Measurements from ENCODE around the gene APOBEC3A. TPM values are rescaled to one million over a fixed set of nuclear protein-coding genes. Genes with fewer than 3 reads are reported as not detected.

APOBEC3A gene
- total and polyA plus RNA-seq, 2 of the 13 experiments (the other 11 are each of a cell fraction or from before 2014, with no cell fraction given): not detected

DNA sequence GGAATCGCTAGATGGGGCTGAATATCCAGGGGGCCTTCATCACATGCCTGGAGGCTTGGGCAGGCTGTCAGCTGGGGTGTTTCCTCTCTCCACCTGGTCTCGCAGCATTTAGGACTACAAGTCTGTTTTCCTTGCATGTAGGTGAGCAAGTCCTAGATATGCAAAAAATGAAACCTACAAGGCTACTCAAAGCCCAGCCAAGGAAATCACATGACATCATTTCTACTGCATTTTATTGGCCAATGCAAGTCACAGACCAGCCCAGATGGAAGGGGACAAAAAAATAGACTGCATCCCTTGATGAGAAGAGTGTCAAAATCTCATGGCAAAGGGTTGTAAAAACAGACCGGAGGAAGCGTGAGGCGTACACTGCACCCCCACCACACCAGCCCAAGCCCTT, 15.1 kb downstream of the APOBEC3A start:
- Histone ChIP-seq H3K36me3 (replicated peaks in 1 of 2; ENCODE audit: control insufficient read depth in 1 of 2, insufficient read depth in 2 of 2, low read length in 2 of 2) (no peaks in the 10 kb centered on the region), H4K20me1 (ENCODE audit: insufficient read depth, low read length) (no peaks in the 10 kb centered on the region; the same call in 1 of the 2 replicates), H3K9me3 (ENCODE audit: low read length) (no peaks in the 10 kb centered on the region), H3K27me3 (ENCODE audit: control insufficient read depth in 1 of 2, insufficient read depth in 2 of 2, low read length in 2 of 2) (peaks cover 5 to 19% of the 10 kb centered on the region in 2 experiments; a peak in 3 of 5 replicates), H3K27ac (ENCODE audit: extremely low read length, insufficient read depth, low read length) (no peak overlapping the region), H3K9ac (ENCODE audit: insufficient read depth, low read depth, low read length) (no peak overlapping the region), H3K4me1 (ENCODE audit: insufficient read depth, low read length) (no peaks in the 10 kb centered on the region), H3K4me2 (ENCODE audit: low read depth, low read length) (no peak overlapping the region), H2AFZ (ENCODE audit: low read length) (no peak overlapping the region), H3K79me2 (ENCODE audit: insufficient read depth, low read length) (no peaks in the 10 kb centered on the region), H3K4me3 (replicated peaks in 1 of 3; ENCODE audit: insufficient read depth in 1 of 3, low read depth in 2 of 3, low read length in 3 of 3) (no peak overlapping the region)
- 81% methylated on average over 5 of the region's 5 CpGs for WGBS (ENCODE audit: low lambda C conversion rate)
- no peak for ATAC-seq
- in situ Hi-C loops (cut with HindIII; ENCODE audit: extremely low pct_ligation_motif_present, low pct_unique_long_range_greater_than_20kb) (no loop called here), intact Hi-C loops (cut with micrococcal nuclease; ENCODE audit: unreplicated experiment) (loop anchor here (2.0 to 5.0 kb wide), 2 partner anchors 30 to 50 kb away; no protein-coding TSS in a partner anchor)
- POLR2A ChIA-PET: no interaction called here
- TF ChIP-seq ATF7 (IDR thresholded peaks at IDR 0.05) (0 out of 2 replicates have a peak, but pooled peaks have one; percentile 10), ATF7 (CRISPR knock-in tag; IDR thresholded peaks at IDR 0.05) (no peak), ZSCAN25 (CRISPR knock-in tag; IDR thresholded peaks at IDR 0.05) (no peak)
- TF ChIP-seq, protein P1, sequence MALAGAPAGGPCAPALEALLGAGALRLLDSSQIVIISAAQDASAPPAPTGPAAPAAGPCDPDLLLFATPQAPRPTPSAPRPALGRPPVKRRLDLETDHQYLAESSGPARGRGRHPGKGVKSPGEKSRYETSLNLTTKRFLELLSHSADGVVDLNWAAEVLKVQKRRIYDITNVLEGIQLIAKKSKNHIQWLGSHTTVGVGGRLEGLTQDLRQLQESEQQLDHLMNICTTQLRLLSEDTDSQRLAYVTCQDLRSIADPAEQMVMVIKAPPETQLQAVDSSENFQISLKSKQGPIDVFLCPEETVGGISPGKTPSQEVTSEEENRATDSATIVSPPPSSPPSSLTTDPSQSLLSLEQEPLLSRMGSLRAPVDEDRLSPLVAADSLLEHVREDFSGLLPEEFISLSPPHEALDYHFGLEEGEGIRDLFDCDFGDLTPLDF (CRISPR knock-in tag; IDR thresholded peaks at IDR 0.05): no peak
- no peak for DNase-seq (ENCODE audit: low spot score)
- CTCF ChIA-PET (ENCODE audit: low intra/inter-chr PET ratio, low total read pairs): interaction anchor here (2.0 to 3.0 kb wide), 2 partner anchors 30 to 102 kb away, joined by 8 to 16 read pairs; no protein-coding TSS in a partner anchor
- no peak for FAIRE-seq
- no TSS peak for BruUV-seq (replicated peaks)

DNA sequence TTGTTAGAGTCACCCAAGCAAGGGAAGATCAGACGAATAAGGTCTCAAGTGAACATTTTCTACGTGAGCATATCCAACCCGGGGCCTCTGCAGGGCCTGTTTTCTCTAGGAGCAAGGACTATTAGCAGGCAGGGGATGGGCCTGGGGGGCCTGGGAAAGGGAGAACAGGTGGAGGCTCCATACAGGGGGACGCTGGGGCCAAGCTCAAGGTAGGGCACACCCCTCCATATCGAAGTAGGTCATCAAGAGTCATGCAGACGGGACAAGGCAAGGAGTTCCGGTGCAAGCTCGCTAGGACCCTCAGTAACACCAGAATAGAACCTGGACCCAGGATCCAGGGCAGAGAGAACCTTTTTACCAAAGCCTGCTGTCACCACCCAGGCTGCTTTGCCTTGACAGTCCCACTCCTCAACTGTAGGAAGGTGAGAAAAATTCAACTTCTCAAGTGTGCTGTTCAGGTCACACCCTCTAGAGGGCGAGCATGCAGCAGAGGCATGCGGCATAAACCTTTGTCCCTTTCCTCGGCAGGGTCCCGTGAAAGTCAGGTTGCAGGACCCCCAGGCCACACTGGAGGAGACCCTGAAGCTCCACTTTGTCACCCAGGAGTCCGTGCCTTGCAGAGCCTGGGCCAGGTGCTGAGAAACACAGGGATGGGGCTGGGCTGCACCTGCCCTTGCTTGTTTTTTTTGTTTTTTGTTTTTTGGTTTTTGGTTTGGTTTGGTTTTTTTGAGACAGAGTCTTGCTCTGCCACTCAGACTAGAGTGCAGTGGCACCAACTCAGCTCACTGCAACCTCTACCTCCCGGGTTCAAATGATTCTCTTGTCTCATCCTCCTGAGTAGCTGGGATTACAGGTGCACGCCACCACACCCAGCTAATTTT, 16.1 kb downstream of the APOBEC3A start:
- peak; percentile 83 for ATAC-seq
- H3K36me3 ChIP-seq (replicated peaks in 1 of 2; ENCODE audit: control insufficient read depth in 1 of 2, insufficient read depth in 2 of 2, low read length in 2 of 2): no peaks in the 10 kb centered on the region
- H3K9me3 ChIP-seq (ENCODE audit: low read length): no peaks in the 10 kb centered on the region
- no peaks in the 10 kb centered on the region for H3K4me1 ChIP-seq (ENCODE audit: insufficient read depth, low read length)
- intact Hi-C loops (cut with micrococcal nuclease; ENCODE audit: unreplicated experiment) (loop anchor here (2.0 to 5.0 kb wide), 2 partner anchors 29 to 51 kb away; no protein-coding TSS in a partner anchor), in situ Hi-C loops (cut with HindIII; ENCODE audit: extremely low pct_ligation_motif_present, low pct_unique_long_range_greater_than_20kb) (no loop called here)
- no peak overlapping the region for H3K9ac ChIP-seq (ENCODE audit: insufficient read depth, low read depth, low read length)
- no peaks in the 10 kb centered on the region; the same call in 1 of the 2 replicates for H4K20me1 ChIP-seq (ENCODE audit: insufficient read depth, low read length)
- H3K79me2 ChIP-seq (ENCODE audit: insufficient read depth, low read length): no peaks in the 10 kb centered on the region
- no peak overlapping the region for H2AFZ ChIP-seq (ENCODE audit: low read length)
- H3K4me2 ChIP-seq (ENCODE audit: low read depth, low read length): no peak overlapping the region
- H3K27ac ChIP-seq (ENCODE audit: extremely low read length, insufficient read depth, low read length): no peak overlapping the region
- ChIA-PET POLR2A (no interaction called here), CTCF (ENCODE audit: low intra/inter-chr PET ratio, low total read pairs) (interaction anchor here (0.9 to 3.0 kb wide), 3 partner anchors 29 to 144 kb away, joined by 4 to 16 read pairs (median 8); no protein-coding TSS in a partner anchor)
- DNase-seq (ENCODE audit: low spot score): peak; percentile 42
- H3K4me3 ChIP-seq (replicated peaks in 1 of 3; ENCODE audit: insufficient read depth in 1 of 3, low read depth in 2 of 3, low read length in 3 of 3): no peak overlapping the region
- FAIRE-seq: peak; percentile 92
- no TSS peak for BruUV-seq (replicated peaks)
- H3K27me3 ChIP-seq (ENCODE audit: control insufficient read depth in 1 of 2, insufficient read depth in 2 of 2, low read length in 2 of 2): peaks cover 1 to 11% of the 10 kb centered on the region in 2 experiments; a peak in 1 of 5 replicates
- WGBS (ENCODE audit: low lambda C conversion rate): 37% methylated on average over 10 of the region's 15 CpGs
- TF ChIP-seq SMAD3 (CRISPR knock-in tag; IDR thresholded peaks at IDR 0.05) (no peak), STAG1 (CRISPR knock-in tag; IDR thresholded peaks at IDR 0.05) (peak; percentile 76), SMC3 (IDR thresholded peaks at IDR 0.05; ENCODE audit: low read length) (peak; percentile 26; the same call in 1 of the 2 replicates), RAD21 (CRISPR knock-in tag; IDR thresholded peaks at IDR 0.05) (peak; percentile 44; the same call in 1 of the 2 replicates), CBX5 (CRISPR knock-in tag; IDR thresholded peaks at IDR 0.05; ENCODE audit: borderline replicate concordance) (no peak), PHF21A (CRISPR knock-in tag; IDR thresholded peaks at IDR 0.05) (no peak)
- TF ChIP-seq, protein P2, sequence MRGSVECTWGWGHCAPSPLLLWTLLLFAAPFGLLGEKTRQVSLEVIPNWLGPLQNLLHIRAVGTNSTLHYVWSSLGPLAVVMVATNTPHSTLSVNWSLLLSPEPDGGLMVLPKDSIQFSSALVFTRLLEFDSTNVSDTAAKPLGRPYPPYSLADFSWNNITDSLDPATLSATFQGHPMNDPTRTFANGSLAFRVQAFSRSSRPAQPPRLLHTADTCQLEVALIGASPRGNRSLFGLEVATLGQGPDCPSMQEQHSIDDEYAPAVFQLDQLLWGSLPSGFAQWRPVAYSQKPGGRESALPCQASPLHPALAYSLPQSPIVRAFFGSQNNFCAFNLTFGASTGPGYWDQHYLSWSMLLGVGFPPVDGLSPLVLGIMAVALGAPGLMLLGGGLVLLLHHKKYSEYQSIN (CRISPR knock-in tag; IDR thresholded peaks at IDR 0.05; ENCODE audit: borderline replicate concordance): no peak
- TF ChIP-seq, protein P3, sequence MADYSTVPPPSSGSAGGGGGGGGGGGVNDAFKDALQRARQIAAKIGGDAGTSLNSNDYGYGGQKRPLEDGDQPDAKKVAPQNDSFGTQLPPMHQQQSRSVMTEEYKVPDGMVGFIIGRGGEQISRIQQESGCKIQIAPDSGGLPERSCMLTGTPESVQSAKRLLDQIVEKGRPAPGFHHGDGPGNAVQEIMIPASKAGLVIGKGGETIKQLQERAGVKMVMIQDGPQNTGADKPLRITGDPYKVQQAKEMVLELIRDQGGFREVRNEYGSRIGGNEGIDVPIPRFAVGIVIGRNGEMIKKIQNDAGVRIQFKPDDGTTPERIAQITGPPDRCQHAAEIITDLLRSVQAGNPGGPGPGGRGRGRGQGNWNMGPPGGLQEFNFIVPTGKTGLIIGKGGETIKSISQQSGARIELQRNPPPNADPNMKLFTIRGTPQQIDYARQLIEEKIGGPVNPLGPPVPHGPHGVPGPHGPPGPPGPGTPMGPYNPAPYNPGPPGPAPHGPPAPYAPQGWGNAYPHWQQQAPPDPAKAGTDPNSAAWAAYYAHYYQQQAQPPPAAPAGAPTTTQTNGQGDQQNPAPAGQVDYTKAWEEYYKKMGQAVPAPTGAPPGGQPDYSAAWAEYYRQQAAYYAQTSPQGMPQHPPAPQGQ (CRISPR knock-in tag; IDR thresholded peaks at IDR 0.05; ENCODE audit: borderline replicate concordance): no peak
